NCI-H2171 treated with DMSO at 0.1 percent for 48 hours (cell line): ENCODE data around the gene ZNF248.
"Not testable (repeated sequence)": the region's sequence is repeated elsewhere in the genome, so short reads cannot be mapped to it uniquely, and the experiment has no call there.

Source experiments
- DNase-seq: peaks from one replicate; lab custom pipeline; 2025; lab: John Stamatoyannopoulos, UW

The ZNF248 gene

DNA sequence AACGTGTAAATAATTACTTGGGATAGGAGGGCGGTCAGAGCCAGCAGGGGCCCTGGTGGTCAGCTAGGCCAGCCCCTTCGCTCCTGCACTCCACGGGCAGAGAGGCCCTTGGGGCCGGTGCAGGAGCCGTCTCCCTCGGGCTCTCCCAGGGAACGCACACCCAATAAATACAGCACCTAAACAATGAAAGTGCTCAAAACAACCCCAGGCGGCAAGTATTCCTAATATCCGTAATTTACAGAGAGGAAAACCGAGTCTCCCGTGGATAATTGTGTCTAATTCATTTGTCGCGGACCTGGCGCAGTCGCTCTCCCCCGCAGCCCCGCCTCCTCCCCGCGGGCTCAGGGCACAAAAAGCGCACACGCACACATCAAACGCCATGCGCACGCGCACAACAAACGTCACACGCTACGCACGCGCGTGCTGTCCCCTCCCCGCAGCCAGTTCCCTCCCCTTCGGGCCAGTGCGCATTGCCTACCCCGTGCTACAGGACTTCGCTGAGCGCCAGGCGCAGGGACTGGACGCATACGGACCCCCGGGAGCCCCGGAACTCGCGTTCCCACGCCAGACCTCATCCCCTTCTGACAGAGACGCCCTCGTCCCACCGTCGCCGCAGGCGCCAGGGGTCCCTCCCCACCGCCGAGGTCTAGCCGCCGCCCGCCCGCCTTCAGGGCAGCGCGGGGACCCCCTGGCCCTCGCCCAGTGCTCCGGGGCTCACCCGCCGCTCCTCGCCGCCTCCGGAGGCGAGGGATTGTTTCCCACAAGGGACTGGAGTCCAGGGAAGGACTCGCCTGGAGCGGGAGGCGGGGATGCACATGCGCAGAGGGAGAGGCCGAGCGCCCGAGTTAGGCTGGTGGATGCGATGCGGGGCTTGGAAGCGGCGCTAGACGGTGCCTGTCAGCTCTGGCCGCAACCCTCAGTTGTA, at the start of gene ZNF248:
ZNF248 (minus strand) TSS at position 324 of the 925 bp plus-strand sequence. CDS start 1,300 bp downstream, outside the sequence.
- DNase-seq = peak; percentile 84

DNA sequence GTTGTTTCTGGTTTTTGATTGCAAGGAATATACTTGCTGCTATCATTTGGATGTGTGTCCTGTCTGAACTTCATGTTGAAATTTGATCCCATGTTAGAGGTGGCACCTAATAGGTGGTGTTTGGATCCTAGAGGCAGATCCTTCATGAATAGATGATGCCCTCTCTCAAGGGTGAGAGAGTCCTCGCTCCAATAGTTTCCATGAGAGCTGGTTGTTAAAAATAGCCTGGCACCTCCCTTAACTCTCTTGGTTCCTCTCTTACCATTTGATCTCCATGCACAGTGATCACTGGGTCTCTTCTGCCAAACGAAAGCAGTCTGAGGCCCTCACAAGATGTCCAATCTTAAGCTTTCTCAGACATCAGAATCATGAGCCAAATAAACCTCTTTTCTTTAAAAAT, 49.0 kb upstream of the ZNF248 start:
- DNase-seq = no peak

DNA sequence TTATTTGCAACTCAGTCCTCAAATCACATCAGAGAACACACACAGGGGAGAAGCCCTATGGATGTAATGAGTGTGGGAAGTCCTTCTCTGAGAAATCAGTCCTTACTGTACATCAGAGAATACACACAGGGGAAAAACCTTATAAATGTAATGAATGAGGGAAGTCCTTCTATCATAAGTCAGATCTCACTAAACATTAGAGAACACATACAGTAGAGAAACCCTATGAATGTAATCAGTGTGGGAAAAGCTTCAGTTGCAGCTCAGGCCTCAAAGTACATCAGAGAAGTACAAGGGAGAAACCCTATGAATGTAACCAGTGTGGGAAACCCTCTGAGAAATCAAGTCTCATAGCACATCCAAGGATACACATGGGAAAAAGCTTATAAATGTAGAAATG, 39.0 kb upstream of the ZNF248 start:
- DNase-seq = no peak

DNA sequence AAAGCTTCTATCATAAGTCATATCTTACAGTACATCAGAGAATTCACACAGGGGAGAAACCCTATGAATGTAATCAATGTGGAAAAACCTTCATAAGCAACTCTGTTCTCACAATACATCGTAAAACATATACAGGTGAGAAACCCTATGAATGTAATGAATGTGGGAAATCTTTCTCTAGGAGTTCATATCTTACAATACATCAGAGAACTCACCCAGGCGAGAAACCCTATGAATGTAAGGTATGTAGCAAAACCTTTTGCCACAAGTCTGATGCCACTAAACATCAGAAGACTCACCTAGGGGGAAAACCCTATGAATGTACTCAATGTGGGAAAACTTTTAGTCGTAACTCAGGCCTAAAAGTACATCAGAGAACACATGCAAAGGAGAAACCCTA, 38.3 kb upstream of the ZNF248 start:
- DNase-seq = no peak

DNA sequence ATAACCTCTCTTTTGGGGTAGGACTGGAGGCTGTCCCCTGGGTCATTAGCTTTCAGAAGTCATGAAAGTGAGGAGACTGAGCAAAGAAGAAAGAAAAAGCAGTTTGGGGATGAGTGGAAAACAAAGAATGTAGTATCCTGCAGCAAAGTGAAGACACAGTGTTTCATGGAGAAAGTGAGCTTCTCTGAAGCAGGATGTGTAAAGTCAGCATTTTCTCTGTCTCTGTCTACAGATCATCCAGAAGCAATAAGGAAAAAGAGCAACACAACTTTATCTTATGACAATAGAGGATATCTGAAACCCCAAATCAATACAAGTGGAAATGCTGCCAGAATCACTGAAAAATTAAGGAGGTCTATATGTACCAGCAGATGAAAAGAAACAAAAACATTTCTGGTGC, 28.4 kb upstream of the ZNF248 start:
- no peak for DNase-seq

DNA sequence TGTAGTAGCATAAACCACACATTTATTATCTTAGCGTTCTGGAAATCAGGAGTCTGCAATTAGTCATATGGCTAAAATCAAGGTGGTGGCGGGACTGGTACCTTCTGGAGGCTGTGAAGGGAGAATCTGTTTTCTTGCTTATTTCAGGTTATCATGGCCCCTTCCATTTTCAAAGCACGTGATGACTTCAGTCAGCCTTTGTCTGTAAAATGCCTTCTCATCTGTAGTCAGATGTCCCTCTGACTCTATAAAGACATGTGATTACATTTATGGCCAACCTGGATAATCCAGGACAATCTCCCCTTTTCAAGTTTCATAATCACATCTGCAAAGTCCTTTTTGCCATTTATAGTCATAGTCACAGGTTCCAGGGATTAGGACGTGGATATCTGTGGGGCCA, 15.5 kb upstream of the ZNF248 start:
- DNase-seq = no peak

DNA sequence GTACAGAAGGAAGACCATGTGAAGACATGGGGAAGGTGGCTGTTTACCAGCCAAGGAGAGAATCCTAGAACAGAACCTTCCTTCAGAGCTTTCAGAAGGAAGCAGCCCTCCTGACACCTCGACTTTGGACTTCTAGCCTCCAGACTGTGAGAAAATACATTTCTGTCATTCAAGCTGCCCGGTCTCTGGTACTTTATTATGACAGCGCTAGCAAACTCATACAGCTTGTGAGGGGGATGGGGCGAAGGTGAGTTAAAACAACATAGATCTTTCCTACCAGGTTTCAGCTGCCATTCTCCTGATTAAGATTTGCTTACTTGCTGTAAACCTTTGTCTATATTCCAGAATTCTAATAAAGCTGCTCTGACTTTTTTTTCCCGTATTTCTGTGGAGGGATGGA, 14.9 kb upstream of the ZNF248 start:
- DNase-seq = no peak

DNA sequence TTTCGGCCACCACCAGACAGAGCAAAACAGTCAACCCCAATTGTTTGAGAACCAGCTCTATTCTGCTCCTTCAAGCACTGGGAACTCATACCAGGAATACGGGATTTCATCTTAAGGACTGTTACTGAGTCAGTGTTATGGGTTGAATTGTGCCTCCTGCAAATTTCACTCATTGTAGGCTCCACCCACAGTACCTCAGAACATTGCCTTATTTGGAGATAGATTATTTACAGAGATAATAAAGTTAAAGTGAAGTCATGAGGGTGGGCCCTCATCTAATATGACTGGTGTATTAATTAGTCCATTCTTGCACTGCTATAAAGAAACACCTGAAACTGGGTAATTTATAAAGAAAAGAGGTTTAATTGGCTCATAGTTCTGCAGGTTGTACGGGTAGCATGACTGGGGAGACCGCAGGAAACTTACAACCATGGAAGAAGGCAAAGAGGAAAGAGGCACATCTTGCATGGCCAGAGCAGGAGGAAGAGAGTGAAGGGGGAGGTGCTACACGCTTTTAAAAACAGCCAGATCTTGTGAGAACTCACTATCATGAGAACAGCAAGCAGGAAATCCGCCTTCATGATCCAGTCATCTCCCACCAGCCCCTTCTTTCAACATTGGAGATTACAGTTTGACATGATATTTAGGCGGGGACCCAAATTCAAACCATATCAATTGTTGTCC, 14.3 kb upstream of the ZNF248 start:
- DNase-seq = no peak

DNA sequence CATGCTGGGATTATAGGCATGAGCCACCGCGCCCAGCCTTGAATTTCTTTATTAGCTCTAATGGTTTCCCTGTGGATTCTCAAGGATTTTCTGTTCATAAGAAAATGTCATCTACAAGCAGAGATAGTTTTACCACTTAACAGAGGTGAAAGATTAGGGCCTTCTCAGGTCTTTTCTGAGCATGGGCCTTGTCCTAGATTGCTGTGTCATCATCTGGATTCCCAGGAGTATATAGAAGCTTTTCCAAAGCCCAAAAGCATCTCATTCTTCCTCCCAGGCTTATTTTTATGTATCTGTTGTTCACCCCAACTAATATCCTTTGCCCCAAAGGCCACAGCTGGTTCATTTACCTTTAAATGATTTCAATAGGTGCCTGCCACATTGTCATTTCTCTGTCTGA, 13.7 kb upstream of the ZNF248 start:
- DNase-seq = no peak

DNA sequence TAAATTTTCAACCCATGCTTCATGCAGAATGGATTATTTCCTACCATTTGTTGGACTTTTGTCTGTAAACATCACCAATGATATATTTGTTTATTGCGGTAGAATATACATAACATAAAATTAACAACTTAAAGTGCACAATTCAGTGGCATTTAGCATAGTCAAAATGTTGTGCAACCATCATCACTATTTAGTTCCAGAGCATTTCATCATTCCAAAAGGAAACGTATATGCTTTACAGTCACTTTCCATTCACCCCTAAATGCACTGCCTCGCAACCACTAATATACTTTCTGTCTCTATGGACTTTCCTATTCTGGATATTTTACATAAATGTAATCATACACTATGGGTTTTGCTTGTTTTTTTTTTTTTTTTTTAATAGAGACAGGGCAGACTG, 11.4 kb upstream of the ZNF248 start:
- DNase-seq = no peak

DNA sequence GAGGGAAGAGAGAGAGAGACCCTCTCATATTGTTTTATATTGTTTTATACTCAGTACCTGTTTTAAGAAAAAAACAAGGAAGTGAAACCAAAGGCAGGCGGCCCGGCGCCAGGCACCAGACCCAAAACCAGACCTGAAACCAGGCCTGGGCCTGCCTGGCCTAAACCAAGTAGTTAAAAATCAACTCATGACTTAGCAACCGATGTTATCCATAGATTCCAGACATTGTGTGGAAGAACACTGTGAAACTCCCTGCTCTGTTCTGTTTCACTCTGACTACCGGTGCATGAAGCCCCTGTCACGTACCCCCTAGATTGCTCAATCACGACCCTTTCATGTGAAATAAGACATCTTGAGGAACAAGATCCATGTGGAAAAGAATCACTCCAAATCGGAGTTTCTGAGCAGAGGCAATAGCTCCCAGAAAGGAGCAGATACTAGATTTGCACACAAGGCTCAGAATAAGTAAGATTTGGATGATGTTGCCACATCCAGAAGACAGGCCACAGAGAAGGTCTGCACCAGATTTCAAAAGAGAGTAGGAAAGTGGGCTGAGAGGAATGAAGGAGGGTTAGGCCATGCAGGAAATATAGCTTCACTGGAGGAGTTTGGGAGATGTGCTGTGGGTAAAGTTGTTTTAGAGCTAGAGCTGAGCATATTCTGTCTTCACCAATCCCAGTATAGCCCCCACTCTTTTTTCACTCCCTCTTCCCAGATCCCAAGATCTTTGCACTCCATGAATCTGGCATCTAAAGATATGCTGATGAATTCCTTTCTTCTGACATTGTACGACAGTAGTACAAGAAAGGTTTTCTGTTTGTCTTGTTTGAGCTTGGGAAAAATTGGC, 8.8 kb upstream of the ZNF248 start:
- DNase-seq = no peak

DNA sequence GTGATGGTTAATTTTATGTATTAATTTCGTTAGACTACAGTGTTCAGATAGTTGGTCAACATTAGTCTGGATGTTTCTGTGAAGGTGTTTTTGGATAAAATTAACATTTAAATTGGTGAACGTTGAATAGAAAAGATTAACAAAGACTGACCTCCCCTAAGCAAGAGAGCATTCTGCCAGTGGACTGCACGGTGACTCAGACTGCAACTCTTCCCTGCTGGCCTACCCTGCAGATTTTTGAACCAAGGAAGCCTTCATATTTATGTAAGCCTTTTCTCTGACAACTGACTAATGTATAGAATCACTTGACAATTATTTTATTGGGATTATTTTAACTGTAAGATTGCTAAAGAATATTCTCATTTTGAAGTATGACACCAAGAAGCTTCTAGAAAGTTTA, 7.9 kb upstream of the ZNF248 start:
- DNase-seq = no peak

DNA sequence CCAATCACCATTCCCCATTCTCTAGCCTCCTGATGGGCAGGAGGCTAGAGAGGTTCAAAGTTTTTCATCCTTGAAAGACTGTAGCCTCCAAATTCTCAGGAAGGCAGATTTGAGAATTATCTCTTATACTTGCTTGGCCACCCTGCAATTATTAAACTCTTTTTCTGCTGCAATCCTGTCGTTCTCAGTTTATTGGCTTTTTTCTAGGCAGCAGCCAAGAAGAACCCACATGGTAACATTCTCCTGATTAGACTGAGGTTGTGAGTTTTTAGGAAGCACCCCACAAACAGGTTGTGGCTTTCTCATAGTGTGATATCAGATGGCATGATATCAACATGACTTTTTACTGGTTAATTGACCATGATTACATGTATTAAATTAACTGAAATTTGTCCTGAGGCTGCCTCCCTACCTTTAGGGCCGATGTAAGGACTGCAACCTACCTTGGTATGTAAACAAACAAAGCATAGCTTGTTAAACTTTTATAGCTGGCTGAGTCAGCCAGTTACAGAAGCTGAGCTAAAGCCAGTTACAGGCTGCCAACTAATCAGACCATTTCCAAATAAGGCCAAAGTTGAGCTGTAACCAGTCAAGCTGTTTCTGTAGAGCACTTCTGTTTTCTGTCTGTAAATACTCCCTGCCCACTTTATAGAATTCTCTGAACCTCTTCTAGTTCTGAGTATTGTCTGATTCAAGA, 3.2 kb upstream of the ZNF248 start:
- DNase-seq = no peak

DNA sequence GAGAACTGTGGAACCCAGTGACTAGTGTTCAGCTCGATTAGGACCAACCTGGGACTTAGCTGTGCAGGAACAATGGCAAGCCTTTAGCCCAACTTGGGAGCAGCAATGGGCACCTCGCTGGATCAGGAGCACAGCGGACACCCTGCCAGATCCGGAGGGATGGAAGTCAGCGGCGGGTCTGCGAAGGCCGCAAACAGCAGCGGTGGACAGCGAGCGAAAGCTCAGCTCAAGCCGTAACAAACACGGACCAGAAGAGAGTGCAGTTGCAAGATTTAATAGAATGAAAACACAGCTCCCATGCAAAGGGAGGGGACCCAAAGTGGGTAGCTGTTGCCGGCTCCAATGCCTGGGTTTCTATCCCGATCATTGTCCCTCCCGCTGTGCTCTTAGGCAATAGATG, 1.9 kb upstream of the ZNF248 start:
- not testable (repeated sequence) for DNase-seq

DNA sequence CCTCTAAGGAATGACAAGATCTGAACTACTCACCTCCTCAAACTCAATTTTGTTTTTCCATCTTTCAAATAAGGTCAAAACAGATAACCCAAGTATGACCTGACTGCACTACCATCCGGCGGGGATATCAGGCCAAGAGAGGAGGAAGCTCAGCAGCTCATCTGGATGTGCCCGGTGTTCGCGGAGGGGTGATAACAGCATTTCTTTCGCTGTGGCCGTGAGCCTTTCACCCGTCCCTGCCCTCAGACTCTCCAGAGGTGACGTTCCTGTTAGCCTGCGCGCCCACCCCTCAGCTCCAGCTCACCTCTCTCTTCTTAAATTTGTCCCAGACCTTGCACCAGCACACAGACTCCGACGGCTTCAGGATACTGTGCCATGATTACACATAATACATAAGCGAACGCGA, 526 bp downstream of the ZNF248 start:
- peak; percentile 8 for DNase-seq

DNA sequence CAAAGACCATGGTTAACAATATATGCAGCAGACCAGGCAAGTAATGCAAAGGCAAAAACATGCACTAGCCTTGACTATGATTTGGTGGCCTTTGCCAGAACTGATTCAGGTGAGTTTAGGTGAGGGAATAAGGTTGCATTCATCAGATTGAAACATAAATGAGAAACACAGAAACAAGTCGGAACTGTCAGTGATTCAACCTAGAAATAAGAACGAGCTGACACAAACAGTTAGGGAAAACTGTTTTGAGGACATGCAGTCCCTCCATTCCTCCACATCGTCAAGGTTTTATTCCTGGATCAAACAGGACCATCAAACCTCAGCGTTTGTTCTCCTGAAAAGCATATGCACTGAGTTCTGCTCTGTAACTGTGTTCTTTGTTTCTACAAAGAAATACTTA, 1.8 kb downstream of the ZNF248 start:
- no peak for DNase-seq

DNA sequence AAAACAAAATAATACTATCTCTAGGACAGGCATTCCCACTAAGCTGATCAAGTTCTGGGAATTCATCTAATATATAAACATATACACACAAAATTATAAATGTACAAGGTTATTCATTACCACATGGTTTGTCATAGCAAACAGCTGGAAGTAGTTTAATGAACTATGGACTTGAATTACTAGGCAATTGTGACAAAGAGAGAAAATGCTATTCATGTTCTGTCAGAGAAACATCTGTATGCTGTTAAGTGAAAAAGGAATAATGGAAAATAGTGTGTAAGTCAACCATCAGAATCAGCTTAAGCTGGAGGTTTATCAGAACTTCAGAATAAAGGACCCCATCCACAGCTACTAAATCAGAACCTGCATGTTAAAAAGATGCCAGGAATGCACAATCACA, 2.8 kb downstream of the ZNF248 start:
- DNase-seq = no peak

DNA sequence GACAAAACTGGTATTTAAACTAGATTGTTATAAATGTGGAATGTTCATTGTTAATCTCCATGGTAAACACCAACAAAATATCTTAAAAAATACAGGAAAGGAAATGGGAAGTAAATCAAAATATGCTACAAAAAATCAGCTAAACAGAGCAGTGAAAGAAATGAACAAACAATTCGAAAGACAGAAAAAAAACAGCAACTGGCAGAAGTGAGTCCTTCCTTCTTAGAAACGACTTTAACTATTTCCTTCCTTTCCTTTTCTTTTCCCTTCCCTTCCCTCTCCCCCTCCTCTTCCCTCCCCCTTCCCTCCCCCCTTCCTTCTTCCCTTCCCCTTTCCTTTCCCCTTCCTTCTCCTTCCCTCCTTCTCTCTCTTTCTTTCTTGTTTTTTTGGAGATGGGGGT, 12.8 kb downstream of the ZNF248 start:
- no peak for DNase-seq

DNA sequence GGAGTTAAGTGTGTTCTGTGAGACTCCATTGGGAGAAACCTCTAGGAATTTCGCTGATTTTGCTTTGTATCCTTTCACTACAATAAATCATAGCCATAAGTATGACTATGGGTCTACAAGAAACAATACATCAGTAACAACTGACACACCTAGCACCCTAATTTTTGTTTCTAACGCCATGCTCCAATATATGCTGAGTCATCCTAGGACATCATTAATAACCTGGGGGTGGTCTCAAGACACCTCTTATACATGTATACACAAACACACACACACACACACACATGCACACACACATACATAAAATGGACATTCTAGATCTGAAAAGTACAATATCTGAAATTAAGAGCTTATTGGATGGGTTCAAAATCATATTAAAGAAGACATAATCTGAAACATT, 18.2 kb downstream of the ZNF248 start:
- no peak for DNase-seq

DNA sequence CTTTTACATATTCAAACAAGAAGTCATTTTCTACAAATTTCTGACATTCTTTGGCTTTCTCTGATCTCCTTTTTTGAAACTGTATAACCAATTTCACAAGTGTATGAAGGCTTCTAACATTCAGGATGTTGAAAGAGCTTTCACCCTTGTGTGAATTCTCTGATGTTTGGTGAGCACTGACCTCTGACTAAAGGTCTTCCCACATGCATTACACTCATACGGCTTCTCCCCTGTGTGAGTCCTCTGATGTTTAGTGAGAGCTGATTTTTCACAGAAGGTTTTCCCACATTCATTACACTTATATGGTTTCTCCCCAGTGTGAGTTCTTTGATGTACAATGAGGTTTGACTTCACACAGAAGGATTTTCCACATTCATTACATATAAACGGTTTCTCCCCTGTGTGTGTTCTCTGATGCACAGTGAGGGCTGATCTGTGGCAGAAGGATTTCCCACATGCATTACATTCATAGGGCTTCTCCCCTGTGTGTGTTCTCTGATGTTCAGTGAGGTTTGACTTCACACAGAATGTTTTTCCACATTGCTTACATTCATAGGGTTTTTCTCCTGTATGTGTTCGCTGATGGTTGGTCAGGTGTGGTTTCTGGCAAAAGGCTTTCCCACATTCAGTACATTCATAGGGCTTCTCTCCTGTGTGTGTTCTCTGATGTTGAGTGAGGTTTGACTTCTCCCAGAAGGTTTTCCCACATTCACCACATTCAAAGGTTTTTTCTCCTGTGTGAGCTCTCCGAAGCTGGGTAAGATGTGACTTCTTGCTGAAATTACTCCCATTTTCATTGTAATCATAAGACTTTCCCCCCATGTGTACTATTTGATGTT, 25.7 kb downstream of the ZNF248 start:
- DNase-seq = no peak

DNA sequence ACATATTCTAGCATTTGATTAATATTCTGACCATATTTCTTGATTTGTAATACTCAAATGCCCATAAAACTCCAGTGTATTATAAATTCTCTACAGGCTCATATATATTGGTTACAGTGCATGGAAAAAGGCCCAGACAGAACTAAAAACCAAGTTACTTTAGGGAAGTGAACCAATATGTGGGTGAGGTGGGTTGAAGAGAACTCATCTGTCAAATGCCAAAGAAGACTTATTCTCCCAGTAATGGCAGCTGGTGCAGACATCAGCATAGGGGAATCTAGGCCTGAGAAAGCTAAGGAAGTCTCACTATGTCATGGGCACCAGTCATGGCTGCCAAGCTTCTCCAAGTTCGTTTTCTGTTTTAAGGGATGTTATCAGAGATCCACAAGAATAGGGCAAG, 30.6 kb downstream of the ZNF248 start:
- DNase-seq = no peak
